Astrocyte of the hippocampus (primary cell): ENCODE data around the gene CNDP1.
"Not testable (repeated sequence)": the region's sequence is repeated elsewhere in the genome, so short reads cannot be mapped to it uniquely, and the experiment has no call there.

Experiments used
- DNase-seq: peaks from one replicate; pipeline ENCODE4 v3.0.0; 2011; ENCODE audit warnings: low read depth, low spot score

Gene CNDP1

DNA sequence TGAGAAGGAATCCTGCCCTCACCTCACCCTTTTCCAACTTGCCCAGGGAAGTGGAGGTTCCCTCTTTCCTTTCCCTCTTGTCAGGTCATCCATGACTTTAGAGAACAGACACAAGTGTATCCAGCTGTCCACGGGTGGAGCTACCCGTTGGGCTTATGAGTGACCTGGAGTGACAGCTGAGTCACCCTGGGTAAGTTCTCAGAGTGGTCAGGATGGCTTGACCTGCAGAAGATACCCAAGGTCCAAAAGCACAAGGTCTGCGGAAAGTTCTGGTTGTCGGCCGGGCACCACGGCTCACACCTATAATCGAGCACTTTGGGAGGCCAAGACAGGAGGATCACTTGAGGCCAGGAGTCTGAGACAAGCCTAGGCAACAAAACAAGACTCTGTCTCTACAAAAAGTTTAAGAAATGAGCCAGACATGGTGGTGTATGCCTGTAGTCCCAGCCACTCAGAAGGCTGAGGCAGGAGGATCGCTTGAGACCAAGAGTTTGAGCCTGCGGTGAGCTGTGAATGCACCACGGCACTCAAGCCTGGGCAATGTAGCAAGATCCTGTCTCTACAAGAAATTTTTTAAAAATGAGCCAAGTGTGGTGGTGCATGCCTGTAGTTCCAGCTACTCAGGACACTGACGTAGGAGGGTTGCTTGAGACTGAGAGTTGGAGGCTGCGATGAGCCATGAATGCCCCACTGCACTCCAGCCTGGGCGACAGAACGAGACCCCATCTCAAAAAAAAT lies 14.0 kb upstream of the CNDP1 start:
- DNase-seq: no peak

DNA sequence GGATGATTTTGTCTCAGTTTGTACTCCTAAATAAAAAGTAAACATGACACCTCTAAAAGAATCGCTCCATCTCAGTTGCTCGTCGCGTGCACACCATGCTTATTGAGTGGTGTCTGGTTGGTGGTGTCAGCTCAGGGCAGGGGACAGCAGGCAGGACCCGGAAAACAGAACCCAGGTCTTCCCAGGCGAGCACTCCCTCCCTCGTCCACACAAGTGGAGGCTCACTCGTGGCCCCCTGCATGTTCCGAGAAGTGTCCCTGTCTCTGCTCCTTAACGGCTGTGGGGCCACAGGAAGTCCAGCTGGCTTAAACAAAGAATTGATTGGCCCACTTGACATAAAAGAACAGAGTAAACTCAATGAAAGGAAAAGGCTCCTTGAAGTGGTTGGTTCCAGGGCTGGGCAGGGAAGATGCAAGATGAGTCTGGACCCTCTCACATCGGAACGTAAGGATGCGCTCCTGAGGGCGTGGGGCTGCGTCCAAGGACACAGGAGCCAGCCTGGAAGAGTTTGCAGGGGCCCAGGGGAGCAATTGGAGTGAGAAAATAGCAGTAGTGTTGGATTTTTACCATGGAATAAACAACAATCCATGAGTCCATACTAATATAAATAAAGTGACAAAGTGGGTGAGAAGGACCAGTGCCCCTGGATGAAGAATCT lies 13.1 kb upstream of the CNDP1 start:
- no peak for DNase-seq

DNA sequence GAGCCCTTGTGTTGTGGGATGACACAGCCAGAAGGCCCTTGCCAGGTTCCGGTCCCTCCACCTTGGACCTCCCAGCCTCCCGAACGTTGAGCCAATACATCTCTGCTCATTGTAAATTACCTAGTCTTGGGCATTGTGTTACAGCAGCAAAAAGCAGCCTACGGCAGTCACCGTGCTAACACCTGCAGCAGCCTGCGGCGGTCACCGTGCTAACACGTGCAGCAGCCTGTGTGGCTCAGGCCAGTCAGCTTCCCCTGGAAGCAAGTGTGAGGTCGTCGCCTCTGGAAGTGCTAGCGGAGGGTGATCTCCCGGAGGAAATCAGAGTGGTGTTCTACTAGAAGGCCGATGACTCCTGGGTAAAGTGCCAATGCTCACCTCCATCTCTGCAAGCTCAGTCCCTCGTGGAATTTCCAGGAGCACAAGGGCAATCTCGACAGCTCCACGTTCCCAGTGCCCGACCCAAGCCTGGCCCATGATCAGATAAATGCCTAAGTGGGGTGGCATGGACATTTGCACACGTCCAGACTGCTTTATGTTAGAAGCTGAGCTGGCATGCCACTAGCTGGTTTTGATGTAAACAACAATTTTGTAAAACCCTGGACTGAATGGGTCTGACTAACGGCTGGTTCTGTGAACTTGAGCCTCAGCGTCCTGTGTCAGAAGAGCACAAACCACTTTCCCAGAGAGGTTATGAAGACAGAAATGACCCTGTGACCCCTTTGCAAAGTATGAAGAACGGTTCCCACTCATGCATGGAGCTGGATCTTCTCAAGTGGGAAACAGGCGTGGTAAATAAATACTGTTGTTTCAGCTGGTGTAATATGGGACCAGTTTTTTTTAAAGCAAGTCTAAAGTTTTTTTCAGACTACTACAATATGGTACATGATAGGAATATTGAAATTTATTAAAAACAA lies 11.4 kb upstream of the CNDP1 start:
- DNase-seq: no peak

- peak; percentile 54 for DNase-seq
Observed at GRCh38 chr18:74524097-74524496, 10.2 kb upstream of the CNDP1 start.

- not testable (repeated sequence) for DNase-seq
Observed at GRCh38 chr18:74524915-74525314, 9.4 kb upstream of the CNDP1 start.

GRCh38 chr18:74525741-74526140 lies 8.6 kb upstream of the CNDP1 start:
- DNase-seq: no peak

GRCh38 chr18:74526488-74526887 lies 7.8 kb upstream of the CNDP1 start:
- DNase-seq: no peak

GRCh38 chr18:74528478-74528877 lies 5.8 kb upstream of the CNDP1 start:
- no peak for DNase-seq

DNA sequence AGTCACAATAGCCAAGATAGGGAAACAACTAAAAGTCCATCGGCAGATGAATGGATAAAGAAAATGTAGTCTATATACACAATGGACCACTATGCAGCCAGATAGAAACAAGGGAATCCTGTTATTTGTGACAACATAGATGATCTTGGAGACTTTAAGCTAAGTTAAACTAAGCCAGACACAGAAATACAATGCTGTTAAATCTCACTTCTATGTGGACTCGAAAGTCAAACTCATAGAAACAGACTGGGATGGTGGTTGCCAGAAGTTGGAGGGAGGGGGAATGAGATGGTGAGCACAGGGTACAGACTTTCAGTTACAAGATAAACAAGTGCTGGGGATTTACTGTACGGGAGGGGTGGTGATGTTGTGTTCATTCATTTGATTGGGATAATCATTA lies 5.4 kb upstream of the CNDP1 start:
- DNase-seq: no peak

GRCh38 chr18:74529378-74529777 lies 4.9 kb upstream of the CNDP1 start:
- no peak for DNase-seq

DNA sequence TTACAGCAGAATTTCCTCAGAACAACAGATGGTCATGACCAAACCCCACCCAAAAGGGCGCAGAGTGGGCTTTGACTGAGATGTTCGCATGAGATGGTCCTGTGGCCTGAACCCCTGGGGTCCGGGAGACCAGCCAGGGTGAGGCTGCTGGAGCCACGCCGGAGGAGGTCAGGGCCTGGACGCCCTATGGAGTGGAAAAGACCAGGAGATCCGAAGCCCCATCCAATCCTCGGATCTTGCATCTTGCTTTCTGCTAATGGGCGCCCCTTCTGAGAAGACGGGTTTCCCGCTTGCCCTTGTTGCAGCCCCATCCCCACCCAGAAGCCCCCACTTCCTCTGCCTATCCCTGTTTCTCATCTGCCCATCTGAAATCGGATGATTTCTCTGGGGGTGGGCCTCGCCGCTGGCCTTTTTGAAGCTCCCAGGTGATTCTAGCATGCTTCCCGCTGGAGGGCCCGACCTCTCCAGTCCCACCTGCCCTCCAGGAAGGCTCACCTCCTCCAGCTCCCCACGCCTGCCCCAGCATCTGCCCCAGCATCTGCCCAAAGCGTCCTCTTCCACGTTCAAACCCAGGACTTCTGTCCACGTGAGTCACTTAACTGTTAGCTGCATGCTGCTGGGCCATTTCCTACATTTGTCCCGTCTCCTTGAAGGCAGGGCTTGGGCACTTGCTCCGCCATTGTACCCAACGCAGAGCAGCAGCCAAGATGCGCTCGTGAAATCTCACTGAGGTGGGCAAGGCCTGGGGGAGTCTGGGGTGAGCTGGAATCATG lies 4.3 kb upstream of the CNDP1 start:
- DNase-seq: no peak

GRCh38 chr18:74530584-74530862 lies 3.8 kb upstream of the CNDP1 start:
- DNase-seq: no peak

DNA sequence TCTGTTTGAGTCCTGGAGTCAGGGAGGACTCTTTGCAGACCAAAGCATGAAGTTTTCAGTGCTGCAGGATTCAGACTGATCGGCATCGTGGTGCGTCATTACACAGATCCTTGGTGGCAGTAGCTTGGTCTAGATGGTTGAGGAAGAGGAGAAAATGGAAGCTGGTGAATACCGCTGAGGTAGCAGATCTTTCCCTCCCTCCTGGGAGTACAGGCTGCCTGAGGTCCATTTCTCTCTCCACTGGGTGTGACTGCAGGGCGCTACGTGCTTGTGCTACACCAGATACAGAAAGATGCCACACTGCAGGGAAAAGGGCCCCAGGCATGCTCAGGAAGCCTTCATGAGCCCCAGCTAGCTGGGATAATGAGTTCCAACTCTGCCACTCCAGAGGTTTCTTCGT lies 3.3 kb upstream of the CNDP1 start:
- no peak for DNase-seq

- DNase-seq: no peak
Observed at GRCh38 chr18:74532511-74533025, 1.7 kb upstream of the CNDP1 start.

GRCh38 chr18:74533666-74534065 lies 634 bp upstream of the CNDP1 start:
- no peak for DNase-seq

DNA sequence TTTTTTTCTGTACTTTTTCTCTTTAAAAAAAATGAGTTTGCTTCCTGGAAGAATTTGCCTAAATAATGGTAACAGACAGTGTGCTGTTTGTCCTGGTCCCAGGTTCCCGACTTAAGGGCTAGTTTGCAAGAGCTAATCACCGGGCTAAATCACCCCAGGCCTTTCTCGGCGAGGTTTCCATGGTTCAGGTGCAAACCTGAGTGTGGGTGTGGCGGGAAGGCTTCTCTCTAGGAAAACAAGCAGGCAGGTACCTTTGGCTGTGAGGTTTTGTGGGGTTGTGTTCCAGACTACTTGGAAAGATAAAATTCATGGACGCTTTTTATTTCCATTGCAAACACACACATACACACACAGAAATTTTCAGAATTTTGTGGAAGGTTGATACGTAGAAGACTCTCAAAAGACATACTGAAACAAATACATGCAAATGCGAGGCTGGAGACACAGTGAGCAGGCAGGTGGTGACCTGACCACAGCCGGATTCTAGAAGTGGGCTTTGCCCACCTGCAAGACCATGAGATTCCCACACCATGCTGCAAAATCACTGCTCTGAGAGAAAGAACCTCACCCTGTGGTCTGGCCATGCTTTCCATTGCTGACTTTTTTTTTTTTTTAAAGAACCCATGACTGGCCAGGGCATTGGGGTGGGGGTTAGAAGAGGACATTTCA lies 815 bp downstream of the CNDP1 start:
- no peak for DNase-seq

DNA sequence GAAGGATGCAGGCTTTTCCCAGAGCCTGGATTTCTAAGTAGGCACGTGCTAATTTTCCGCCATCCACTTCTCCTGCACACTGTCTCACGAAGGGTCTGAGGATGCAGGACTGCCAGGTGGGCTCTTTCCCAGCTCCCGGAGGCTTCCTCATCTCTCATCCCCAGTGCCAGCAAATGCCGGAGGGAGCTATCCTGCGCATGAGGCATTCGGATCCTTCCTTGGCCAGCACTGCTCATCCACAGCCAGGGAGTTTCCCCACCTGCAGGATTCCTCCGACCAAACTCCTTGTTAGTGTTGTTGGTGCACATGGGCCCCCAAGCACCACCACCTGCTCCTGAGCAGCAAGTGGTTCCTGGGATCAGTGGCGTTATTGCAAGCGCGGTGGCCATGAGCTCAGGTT lies 5.0 kb downstream of the CNDP1 start:
- DNase-seq: no peak

DNA sequence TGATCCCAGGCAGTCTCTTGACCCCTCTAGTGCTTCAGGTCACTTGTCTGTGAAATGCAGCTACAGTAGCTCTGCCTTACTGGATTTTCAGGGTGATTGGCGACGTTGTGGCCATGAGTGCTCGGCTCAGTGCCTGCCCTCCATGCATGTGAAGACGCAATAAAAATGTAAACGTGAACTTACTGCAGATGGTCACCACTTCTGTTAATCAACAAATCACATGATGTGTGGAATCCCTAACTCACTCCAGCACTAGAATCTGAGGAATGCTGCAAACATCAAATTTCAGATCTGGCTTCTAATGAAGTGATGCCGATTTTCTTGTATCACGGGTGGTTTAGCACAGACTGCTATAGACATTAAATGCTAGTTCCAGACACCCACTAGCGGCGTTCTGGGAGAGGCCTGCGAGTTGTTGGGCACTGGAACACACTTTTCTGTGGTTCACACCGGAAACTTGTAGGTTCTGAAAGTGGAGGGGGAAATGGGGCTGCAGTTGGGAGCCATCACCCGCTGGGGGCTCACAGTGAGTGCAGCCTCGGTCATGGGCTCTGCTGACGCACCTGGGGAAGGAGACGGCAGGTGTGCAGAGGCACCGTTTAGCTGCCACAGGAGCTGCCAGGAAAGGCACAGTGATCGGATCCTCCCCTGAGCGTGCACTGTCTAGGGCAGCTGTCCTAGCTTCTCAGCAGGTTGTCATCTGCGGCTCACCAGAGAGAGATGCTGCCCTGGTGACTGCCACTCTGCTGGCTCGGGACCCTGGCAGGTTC lies 6.5 kb downstream of the CNDP1 start:
- DNase-seq: no peak

DNA sequence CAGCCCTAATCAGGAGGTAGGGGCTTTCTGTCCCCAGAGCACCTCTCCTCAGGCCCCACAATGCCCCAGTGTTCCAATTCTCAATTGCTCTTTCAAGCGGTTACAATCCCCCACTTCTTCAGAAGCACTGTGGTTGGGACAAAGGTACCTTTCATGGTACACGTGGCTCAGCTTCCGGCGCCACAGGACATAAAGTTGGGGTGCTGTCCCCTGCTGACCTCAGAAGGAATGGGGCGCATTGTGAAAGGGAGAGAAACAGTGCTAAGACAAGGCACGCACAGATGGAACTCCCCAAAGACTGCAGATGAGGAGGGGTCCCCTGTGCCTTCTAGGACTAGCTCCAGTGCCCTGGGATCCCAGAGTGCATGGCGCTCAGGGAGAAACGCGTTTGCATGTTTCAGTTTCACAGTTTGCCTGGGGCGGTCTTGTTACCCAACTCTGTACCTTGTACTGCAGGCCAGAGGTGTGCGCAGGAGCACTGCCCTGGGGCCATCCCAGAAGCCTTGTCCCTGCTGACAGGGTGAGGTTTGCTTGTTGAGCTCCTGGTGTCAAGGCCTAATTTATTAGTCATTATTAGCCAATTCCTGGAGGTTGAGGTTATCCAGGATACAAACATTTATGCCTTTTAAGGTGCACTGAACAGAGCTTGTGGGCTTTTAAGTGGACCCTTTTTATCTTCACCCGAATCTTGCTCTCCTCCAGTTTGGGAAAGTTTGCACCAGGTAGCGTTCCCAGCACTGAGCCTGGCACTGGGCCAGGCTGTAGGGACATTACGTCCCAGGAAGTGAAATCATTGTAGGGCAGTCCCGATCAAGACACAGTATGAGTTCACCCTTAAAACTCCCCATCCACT lies 7.6 kb downstream of the CNDP1 start:
- DNase-seq: no peak
